HepG2 (cell line): ENCODE results near the gene DDAH1. TPM values are rescaled to one million over a fixed set of nuclear protein-coding genes. Genes with fewer than 3 reads are reported as not detected.
A peak's percentile ranks its signal among the peaks of the same experiment; 100 is the strongest.

Experiments used
- ARNT ChIP-seq: fragments of 450-650 bp; IDR thresholded peaks from 2 replicates; pipeline ENCODE4 v1.6.1; 2017
- ELF3 ChIP-seq: IDR thresholded peaks from 2 replicates; pipeline ENCODE4 v1.6.1; 2016; ENCODE audit warnings: missing genetic modification reagents, missing compliant biosample characterization
- FOXC1 ChIP-seq: sonication (generic); formaldehyde crosslinking; IDR thresholded peaks from 2 replicates; pipeline ENCODE4 v1.8.0; 2022; ENCODE audit warnings: mild to moderate bottlenecking, missing genetic modification reagents, borderline replicate concordance
- HCFC1 ChIP-seq: fragments of 150-350 bp; IDR thresholded peaks from 2 replicates; pipeline ENCODE4 v1.6.1; 2014; ENCODE audit warnings: low read depth, low read length
- HNRNPL ChIP-seq: fragments of 200-400 bp; formaldehyde crosslinking; IDR thresholded peaks from 2 replicates; pipeline ENCODE4 v1.6.1; 2017; ENCODE audit warnings: mild to moderate bottlenecking, low read depth, low read length
- HNRNPUL1 ChIP-seq: fragments of 200-400 bp; formaldehyde crosslinking; IDR thresholded peaks from 2 replicates; pipeline ENCODE4 v1.6.1; 2017; ENCODE audit warnings: low read depth, mild to moderate bottlenecking, low read length, moderate library complexity
- IKZF5 ChIP-seq: IDR thresholded peaks from 2 replicates; pipeline ENCODE4 v1.6.1; 2018; ENCODE audit warnings: missing genetic modification reagents, mild to moderate bottlenecking, missing compliant biosample characterization
- IRX3 ChIP-seq: sonication (generic); formaldehyde crosslinking; IDR thresholded peaks from 2 replicates; pipeline ENCODE4 v1.8.1; 2023; ENCODE audit warnings: mild to moderate bottlenecking, low read depth, missing genetic modification reagents, borderline replicate concordance
- MATR3 ChIP-seq: sonication (generic); formaldehyde crosslinking; IDR thresholded peaks from 2 replicates; pipeline ENCODE4 v1.4.0; 2020; ENCODE audit warnings: missing genetic modification reagents
- MBD4 ChIP-seq: IDR thresholded peaks from 2 replicates; pipeline ENCODE4 v1.6.1; 2012; ENCODE audit warnings: low read length, inconsistent platforms, borderline replicate concordance
- PCBP1 ChIP-seq: fragments of 200-400 bp; formaldehyde crosslinking; IDR thresholded peaks from 2 replicates; pipeline ENCODE4 v1.6.1; 2017; ENCODE audit warnings: mild to moderate bottlenecking, low read depth, low read length, borderline replicate concordance
- PCBP2 ChIP-seq: fragments of 200-400 bp; formaldehyde crosslinking; optimal IDR thresholded peaks from 2 replicates; pipeline ENCODE3; 2018; ENCODE audit warnings: low read length, low read depth; ENCODE audit not compliant: poor library complexity, severe bottlenecking
- PHF8 ChIP-seq: sonication (generic); formaldehyde crosslinking; IDR thresholded peaks from 2 replicates; pipeline ENCODE4 v1.5.0; 2020; ENCODE audit warnings: missing genetic modification reagents
- REXO4 ChIP-seq: sonication (generic); formaldehyde crosslinking; IDR thresholded peaks from 2 replicates; pipeline ENCODE4 v1.8.0; 2022; ENCODE audit warnings: missing genetic modification reagents, mild to moderate bottlenecking, borderline replicate concordance
- SIN3B ChIP-seq: fragments of 150-350 bp; IDR thresholded peaks from 2 replicates; pipeline ENCODE4 v1.6.1; 2014; ENCODE audit warnings: low read length
- SIX1 ChIP-seq: sonication (generic); formaldehyde crosslinking; IDR thresholded peaks from 2 replicates; pipeline ENCODE4 v1.4.0; 2020; ENCODE audit warnings: missing genetic modification reagents, borderline replicate concordance
- SNAPC5 ChIP-seq: sonication (generic); formaldehyde crosslinking; IDR thresholded peaks from 2 replicates; pipeline ENCODE4 v1.8.1; 2023; ENCODE audit warnings: mild to moderate bottlenecking, missing genetic modification reagents, borderline replicate concordance
- SOX5 ChIP-seq: IDR thresholded peaks from 2 replicates; pipeline ENCODE4 v1.6.1; 2016; ENCODE audit warnings: borderline replicate concordance
- TFAP4 ChIP-seq: sonication (generic); IDR thresholded peaks from 2 replicates; pipeline ENCODE4 v1.6.1; 2016; ENCODE audit warnings: low read depth, borderline replicate concordance
- ZBTB42 ChIP-seq: sonication (generic); formaldehyde crosslinking; IDR thresholded peaks from 2 replicates; pipeline ENCODE4 v1.5.0; 2020; ENCODE audit warnings: mild to moderate bottlenecking, missing genetic modification reagents
- ZFY ChIP-seq: sonication (generic); formaldehyde crosslinking; IDR thresholded peaks from 2 replicates; pipeline ENCODE4 v1.4.0; 2020; ENCODE audit warnings: missing genetic modification reagents
- ZFYVE20 ChIP-seq: sonication (generic); formaldehyde crosslinking; IDR thresholded peaks from 2 replicates; pipeline ENCODE4 v1.8.0; 2023; ENCODE audit warnings: low read depth, mild to moderate bottlenecking, moderate library complexity, missing genetic modification reagents, borderline replicate concordance
- ZNF136 ChIP-seq: sonication (generic); formaldehyde crosslinking; IDR thresholded peaks from 2 replicates; pipeline ENCODE4 v1.8.1; 2022; ENCODE audit warnings: low read depth, mild to moderate bottlenecking, moderate library complexity, missing genetic modification reagents
- ZNF138 ChIP-seq: sonication (generic); formaldehyde crosslinking; IDR thresholded peaks from 2 replicates; pipeline ENCODE4 v1.5.0; 2020; ENCODE audit warnings: mild to moderate bottlenecking, low read depth, missing genetic modification reagents
- ZNF337 ChIP-seq: sonication (generic); formaldehyde crosslinking; IDR thresholded peaks from 2 replicates; pipeline ENCODE4 v1.5.1; 2020; ENCODE audit warnings: missing genetic modification reagents, low read depth, mild to moderate bottlenecking, borderline replicate concordance
- ZNF33A ChIP-seq: sonication (generic); formaldehyde crosslinking; IDR thresholded peaks from 2 replicates; pipeline ENCODE4 v1.5.1; 2020; ENCODE audit warnings: missing genetic modification reagents, mild to moderate bottlenecking, moderate library complexity, borderline replicate concordance
- ZNF350 ChIP-seq: sonication (generic); formaldehyde crosslinking; IDR thresholded peaks from 2 replicates; pipeline ENCODE4 v1.4.0; 2020; ENCODE audit warnings: mild to moderate bottlenecking, low read depth, missing genetic modification reagents, borderline replicate concordance
- ZNF672 ChIP-seq: sonication (generic); formaldehyde crosslinking; IDR thresholded peaks from 2 replicates; pipeline ENCODE4 v1.8.1; 2022; ENCODE audit warnings: missing genetic modification reagents
- ZZZ3 ChIP-seq: sonication (generic); formaldehyde crosslinking; IDR thresholded peaks from 2 replicates; pipeline ENCODE4 v1.4.0; 2020; ENCODE audit warnings: missing genetic modification reagents, mild to moderate bottlenecking, borderline replicate concordance
- polyA plus RNA-seq, 8 experiments: library from polyadenylated mRNA; depleted of rRNA in 3 of 8; stranded (reverse) in 7 of 8; unstranded in 1 of 8; fragments of >200 nt; fragmentation: Illumina TruSeq in 4 of 8; extraction: Trizol in 4 of 8; gene quantifications; 2 replicates each; pipeline versions ENCODE4 v1.2.1 to v1.2.3, GENCODE V29; 2011 to 2016; ENCODE audit warnings: low read depth in 4 of 8, missing spikeins in 1 of 8, mixed read lengths in 1 of 8; ENCODE audit not compliant: insufficient read depth in 1 of 8
- total RNA-seq, 5 experiments: library from RNA; depleted of rRNA; stranded (reverse); fragments of >200 nt; fragmentation: Illumina TruSeq; extraction: Trizol; gene quantifications; 2 replicates each; pipeline ENCODE4 v1.2.3, GENCODE V29; 2016; ENCODE audit warnings: low read depth in 1 of 5
- TF ChIP-seq, protein P1 (sequence below): IDR thresholded peaks from 2 replicates; pipeline ENCODE4 v1.6.1; 2016; ENCODE audit warnings: missing genetic modification reagents, missing compliant biosample characterization

DDAH1 gene
- total and polyA plus RNA-seq, 2 of the 13 experiments (the other 11 are each of a cell fraction or from before 2014, with no cell fraction given) = 39.7 to 64.4 TPM

DNA sequence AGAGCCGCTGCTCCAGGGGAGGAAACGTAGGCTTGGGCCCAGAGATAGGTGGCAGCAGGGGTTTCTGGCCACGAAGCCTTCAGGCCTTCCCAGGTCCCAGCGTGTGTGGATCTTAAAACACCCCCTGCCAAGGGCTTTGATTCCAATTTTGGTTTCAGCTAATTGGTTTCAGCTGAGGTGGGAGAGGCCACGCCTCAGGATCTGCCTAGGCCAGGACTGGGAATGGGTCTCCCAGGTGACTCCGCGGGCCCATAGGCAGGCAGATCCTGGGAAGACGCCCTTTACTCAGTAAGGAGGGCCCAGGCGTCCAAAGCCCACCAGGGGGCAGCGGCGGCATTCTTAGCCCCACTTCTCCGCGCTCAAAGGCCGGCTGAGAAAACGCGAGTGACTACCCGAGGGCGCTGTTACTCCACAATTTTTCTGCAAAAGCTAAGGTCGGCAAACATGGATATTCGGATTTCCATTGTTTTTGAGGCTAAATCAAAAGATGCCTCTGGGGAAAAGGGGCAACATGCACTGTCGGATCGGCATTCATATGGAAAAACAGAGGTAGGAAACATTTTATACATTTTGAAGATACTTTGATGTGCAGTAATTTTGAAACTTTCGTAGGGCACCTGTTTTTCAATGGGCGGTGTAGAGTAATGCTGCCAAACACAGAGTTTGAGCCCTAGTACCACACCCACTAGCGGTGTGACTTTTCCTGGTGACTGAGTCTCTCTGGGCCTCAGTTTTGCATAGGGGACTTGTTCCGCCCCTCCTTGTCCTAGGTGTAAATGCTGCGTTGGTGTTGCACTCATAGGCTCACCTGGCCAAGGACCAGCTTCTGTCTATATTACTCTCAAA is 156.7 kb downstream of the DDAH1 start (continued):
- TF ChIP-seq FOXC1 (CRISPR knock-in tag) = no peak
- no peak for TF ChIP-seq SOX5 (CRISPR knock-in tag)
- 0 out of 2 replicates have a peak, but pooled peaks have one; percentile 14 for TF ChIP-seq ZFY (CRISPR knock-in tag)
- TF ChIP-seq PHF8 (CRISPR knock-in tag) = no peak
- no peak for TF ChIP-seq SIX1 (CRISPR knock-in tag)
- TF ChIP-seq HNRNPUL1 = no peak
- peak; percentile 60; the same call in 1 of the 2 replicates for TF ChIP-seq ZNF350
- TF ChIP-seq ZFYVE20 = no peak
- TF ChIP-seq, protein P1, sequence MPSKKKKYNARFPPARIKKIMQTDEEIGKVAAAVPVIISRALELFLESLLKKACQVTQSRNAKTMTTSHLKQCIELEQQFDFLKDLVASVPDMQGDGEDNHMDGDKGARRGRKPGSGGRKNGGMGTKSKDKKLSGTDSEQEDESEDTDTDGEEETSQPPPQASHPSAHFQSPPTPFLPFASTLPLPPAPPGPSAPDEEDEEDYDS = no peak
- no peak for TF ChIP-seq PCBP2
- TF ChIP-seq ZNF138 (CRISPR knock-in tag) = no peak
- TF ChIP-seq ZNF672 = no peak
- no peak for TF ChIP-seq PCBP1
- no peak for TF ChIP-seq ZNF33A
- TF ChIP-seq MATR3 (CRISPR knock-in tag) = no peak
- no peak for TF ChIP-seq HCFC1
- 0 out of 2 replicates have a peak, but pooled peaks have one; percentile 61 for TF ChIP-seq ZNF136 (CRISPR knock-in tag)
- TF ChIP-seq IKZF5 (CRISPR knock-in tag) = no peak
- TF ChIP-seq IRX3 (CRISPR knock-in tag) = no peak
- no peak for TF ChIP-seq ZBTB42 (CRISPR knock-in tag)
- no peak for TF ChIP-seq HNRNPL
- TF ChIP-seq TFAP4 = peak; percentile 23; the same call in 1 of the 2 replicates
- TF ChIP-seq SIN3B = no peak
- TF ChIP-seq ZNF337 (CRISPR knock-in tag) = no peak
- no peak for TF ChIP-seq MBD4
- TF ChIP-seq ZZZ3 (CRISPR knock-in tag) = no peak
- 0 out of 2 replicates have a peak, but pooled peaks have one; percentile 19 for TF ChIP-seq ELF3
- TF ChIP-seq REXO4 (CRISPR knock-in tag) = no peak
- TF ChIP-seq SNAPC5 (CRISPR knock-in tag) = no peak
- no peak for TF ChIP-seq ARNT
